MM.1S (cell line): Measurements from ENCODE around the gene PNMA3.
"Not testable (repeated sequence)": the region's sequence is repeated elsewhere in the genome, so short reads cannot be mapped to it uniquely, and the experiment has no call there.

Source experiments
- DNase-seq: peaks from one replicate; pipeline ENCODE4 v3.0.0-alpha.2; 2015
- H2AFZ ChIP-seq: fragments of 300-600 bp; sonication (generic); 2 replicates; pipeline ENCODE4 v1.6.0; 2016; ENCODE audit warnings: antibody characterized with exemption, low read length
- H3F3A ChIP-seq: fragments of 300-600 bp; sonication (generic); 2 replicates; pipeline ENCODE4 v1.6.1; 2016; ENCODE audit warnings: mild to moderate bottlenecking, antibody characterized with exemption, low read length, moderate library complexity, mixed read lengths; ENCODE audit not compliant: insufficient read depth
- H3K27ac ChIP-seq: fragments of 300-600 bp; sonication (generic); 2 replicates; pipeline ENCODE4 v1.5.1; 2016; ENCODE audit warnings: mild to moderate bottlenecking, low read length
- H3K27me3 ChIP-seq: fragments of 300-600 bp; sonication (generic); replicated peaks from 2 replicates; pipeline ENCODE4 v1.6.0; 2016; ENCODE audit warnings: low read length; ENCODE audit not compliant: insufficient read depth
- H3K36me3 ChIP-seq: fragments of 300-600 bp; sonication (generic); replicated peaks from 2 replicates; pipeline ENCODE4 v1.6.1; 2016; ENCODE audit warnings: mild to moderate bottlenecking, low read length, mixed read lengths; ENCODE audit not compliant: insufficient read depth
- H3K4me1 ChIP-seq: fragments of 300-600 bp; sonication (generic); 2 replicates; pipeline ENCODE4 v1.6.1; 2016; ENCODE audit warnings: low read length, mixed read lengths
- H3K4me2 ChIP-seq: fragments of 300-600 bp; sonication (generic); 2 replicates; pipeline ENCODE4 v1.6.0; 2016; ENCODE audit warnings: low read depth, low read length
- H3K4me3 ChIP-seq: fragments of 300-600 bp; sonication (generic); 2 replicates; pipeline ENCODE4 v1.5.1; 2016; ENCODE audit warnings: low read length, mixed read lengths
- H3K79me2 ChIP-seq: fragments of 300-600 bp; sonication (generic); 2 replicates; pipeline ENCODE4 v1.6.1; 2016; ENCODE audit warnings: mixed run types, low read length, mixed read lengths
- H3K9ac ChIP-seq: fragments of 300-600 bp; sonication (generic); 2 replicates; pipeline ENCODE4 v1.6.1; 2016; ENCODE audit warnings: low read length, mixed read lengths
- H3K9me2 ChIP-seq: fragments of 300-600 bp; sonication (generic); replicated peaks from 2 replicates; pipeline ENCODE4 v1.6.1; 2016; ENCODE audit warnings: mild to moderate bottlenecking, low read length, mixed read lengths; ENCODE audit not compliant: insufficient read depth
- H3K9me3 ChIP-seq: fragments of 300-600 bp; sonication (generic); replicated peaks from 2 replicates; pipeline ENCODE4 v1.6.1; 2016; ENCODE audit warnings: mild to moderate bottlenecking, low read length, mixed read lengths; ENCODE audit not compliant: insufficient read depth
- H4K20me1 ChIP-seq: fragments of 300-600 bp; sonication (generic); 2 replicates; pipeline ENCODE4 v1.6.1; 2016; ENCODE audit warnings: mild to moderate bottlenecking, low read length, moderate library complexity, mixed read lengths; ENCODE audit not compliant: insufficient read depth
- CTCF ChIP-seq: fragments of 300-600 bp; sonication (generic); IDR thresholded peaks from 2 replicates; pipeline ENCODE4 v1.5.1; 2016; ENCODE audit warnings: antibody characterized with exemption, low read length, mixed read lengths
- EZH2 ChIP-seq: fragments of 300-600 bp; sonication (generic); optimal IDR thresholded peaks from 2 replicates; pipeline ENCODE3; 2017; ENCODE audit warnings: low read depth, mild to moderate bottlenecking, antibody characterized with exemption, low read length, mixed read lengths
- EZH2phosphoT487 ChIP-seq: fragments of 300-600 bp; sonication (generic); IDR thresholded peaks from 2 replicates; pipeline ENCODE4 v1.6.1; 2018; ENCODE audit warnings: antibody characterized with exemption, low read length

PNMA3 gene

DNA sequence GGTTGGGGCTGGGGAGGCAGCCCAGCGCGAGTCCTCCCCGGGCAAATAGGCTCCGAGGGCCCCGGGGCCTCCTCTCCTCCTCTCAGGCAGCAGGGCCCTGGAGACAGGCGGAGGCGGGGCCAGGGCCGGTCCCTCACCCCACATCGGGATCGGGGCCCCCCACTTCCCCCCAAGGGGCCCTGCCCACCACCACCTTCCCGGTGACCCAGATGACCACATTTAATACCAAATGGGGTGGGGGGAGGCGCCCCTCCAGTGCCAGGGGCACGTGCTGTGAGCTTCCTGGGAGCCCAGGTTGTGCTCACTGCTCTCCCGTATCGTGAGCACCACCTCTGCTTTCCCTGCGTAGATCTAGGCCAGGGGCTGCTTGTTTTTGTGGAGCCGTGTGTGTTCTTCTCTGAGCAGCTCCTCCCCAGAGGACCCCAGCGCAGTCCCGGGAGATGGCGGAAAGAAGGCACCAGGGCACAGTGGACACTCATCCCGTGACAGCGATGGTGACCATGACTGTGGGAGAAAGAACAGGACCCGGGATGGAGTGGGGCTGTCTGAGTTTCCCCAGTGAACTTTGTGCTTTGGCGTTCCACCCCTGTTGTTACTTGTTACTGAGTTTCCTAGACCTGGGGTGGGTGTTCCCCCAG lies 18.1 kb downstream of the PNMA3 start:
- Histone ChIP-seq H3K27me3 (no peaks in the 10 kb centered on the region), H3K9ac (no peak overlapping the region), H3K9me3 (no peaks in the 10 kb centered on the region), H3K79me2 (no peaks in the 10 kb centered on the region), H3K4me3 (no peak overlapping the region), H2AFZ (no peak overlapping the region), H3K36me3 (no peaks in the 10 kb centered on the region), H3K4me2 (no peak overlapping the region), H3K4me1 (no peaks in the 10 kb centered on the region), H3K27ac (no peak overlapping the region), H4K20me1 (no peaks in the 10 kb centered on the region), H3F3A (no peaks in the 10 kb centered on the region), H3K9me2 (no peaks in the 10 kb centered on the region)
- DNase-seq: no peak
- no peak for TF ChIP-seq CTCF
- no peak for TF ChIP-seq EZH2phosphoT487
- no peak for TF ChIP-seq EZH2

DNA sequence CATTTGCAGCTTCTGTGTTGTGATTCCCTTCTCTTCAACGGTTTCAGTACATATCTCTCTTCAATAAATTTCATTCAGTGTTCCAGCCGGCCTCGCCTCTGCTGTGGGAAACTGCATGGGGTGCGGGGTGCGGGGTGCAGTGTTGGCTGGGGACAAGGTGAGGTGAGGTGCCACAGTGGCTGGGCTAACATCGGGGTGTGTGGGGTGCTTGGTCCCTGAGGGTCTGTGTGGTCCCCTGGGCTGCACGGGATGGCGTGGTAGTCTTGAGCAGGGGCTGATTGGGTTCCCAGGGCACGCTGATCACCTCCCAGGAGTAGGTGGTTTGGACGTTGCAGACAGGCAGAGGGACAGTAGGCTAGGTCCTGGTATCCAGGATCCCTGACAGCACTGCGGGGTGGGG lies 18.7 kb downstream of the PNMA3 start:
- no peaks in the 10 kb centered on the region for H3K79me2 ChIP-seq
- H3K27me3 ChIP-seq: no peaks in the 10 kb centered on the region
- no peak for DNase-seq
- H4K20me1 ChIP-seq: no peaks in the 10 kb centered on the region
- no peaks in the 10 kb centered on the region for H3K4me1 ChIP-seq
- no peak overlapping the region for H2AFZ ChIP-seq
- H3K9ac ChIP-seq: no peak overlapping the region
- H3F3A ChIP-seq: no peaks in the 10 kb centered on the region
- no peak overlapping the region for H3K4me2 ChIP-seq
- no peak overlapping the region for H3K4me3 ChIP-seq
- H3K9me3 ChIP-seq: no peaks in the 10 kb centered on the region
- no peak overlapping the region for H3K27ac ChIP-seq
- no peaks in the 10 kb centered on the region for H3K9me2 ChIP-seq
- no peaks in the 10 kb centered on the region for H3K36me3 ChIP-seq
- no peak for TF ChIP-seq CTCF
- TF ChIP-seq EZH2: no peak
- TF ChIP-seq EZH2phosphoT487: no peak

GRCh38 chrX:153075366-153075765 lies 19.1 kb downstream of the PNMA3 start:
- no peak for DNase-seq
- Histone ChIP-seq H3K79me2 (no peaks in the 10 kb centered on the region), H3K9me3 (no peaks in the 10 kb centered on the region), H3K4me2 (no peak overlapping the region), H3K9ac (no peak overlapping the region), H4K20me1 (no peaks in the 10 kb centered on the region), H2AFZ (no peak overlapping the region), H3K27ac (no peak overlapping the region), H3K36me3 (no peaks in the 10 kb centered on the region), H3K4me3 (no peak overlapping the region), H3K27me3 (no peaks in the 10 kb centered on the region), H3F3A (no peaks in the 10 kb centered on the region), H3K4me1 (no peaks in the 10 kb centered on the region), H3K9me2 (no peaks in the 10 kb centered on the region)
- TF ChIP-seq CTCF (no peak), EZH2phosphoT487 (no peak), EZH2 (no peak)

DNA sequence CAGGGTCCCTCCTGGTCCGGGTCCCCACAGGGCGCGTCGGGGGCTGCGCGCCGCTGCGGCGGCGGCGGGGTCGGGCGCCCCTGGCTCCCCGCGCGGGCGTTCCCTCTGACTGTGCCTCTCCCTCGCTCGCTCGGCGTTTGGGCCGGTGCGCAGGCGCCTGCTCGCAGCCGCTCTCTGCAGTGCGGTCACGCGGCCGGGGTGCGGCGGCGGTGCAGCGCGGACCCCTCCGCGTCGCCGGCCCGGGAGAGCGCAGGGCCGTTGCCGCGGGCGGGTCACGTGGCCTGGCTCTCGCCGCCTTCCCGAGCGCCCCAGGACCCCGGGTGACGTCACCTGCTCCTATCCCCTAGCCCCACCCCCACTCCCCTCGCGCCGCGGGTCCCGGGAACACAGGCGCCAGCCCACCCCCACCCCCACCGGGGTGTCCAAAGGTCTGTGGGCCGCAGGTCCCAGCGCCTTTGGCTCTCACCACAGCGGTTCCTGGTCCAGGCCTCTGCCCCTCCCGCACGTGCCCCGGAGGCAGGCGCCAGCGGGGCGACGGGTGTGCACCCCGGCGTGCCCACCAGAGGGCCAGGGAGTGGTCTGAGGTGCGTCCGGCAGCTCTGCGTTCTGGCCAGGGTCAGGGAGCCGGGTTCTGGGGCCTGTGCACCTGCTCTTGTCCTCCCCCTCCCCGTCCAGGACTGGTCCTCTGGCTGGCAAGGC lies 21.3 kb downstream of the PNMA3 start:
- H3K27ac ChIP-seq, H3K9me3 ChIP-seq, H3K9ac ChIP-seq, H3K27me3 ChIP-seq, H4K20me1 ChIP-seq, H3K36me3 ChIP-seq, H3K4me2 ChIP-seq, H3K9me2 ChIP-seq, H3K4me3 ChIP-seq, H3K79me2 ChIP-seq, H3K4me1 ChIP-seq, DNase-seq, H2AFZ ChIP-seq, H3F3A ChIP-seq: not testable (repeated sequence)

DNA sequence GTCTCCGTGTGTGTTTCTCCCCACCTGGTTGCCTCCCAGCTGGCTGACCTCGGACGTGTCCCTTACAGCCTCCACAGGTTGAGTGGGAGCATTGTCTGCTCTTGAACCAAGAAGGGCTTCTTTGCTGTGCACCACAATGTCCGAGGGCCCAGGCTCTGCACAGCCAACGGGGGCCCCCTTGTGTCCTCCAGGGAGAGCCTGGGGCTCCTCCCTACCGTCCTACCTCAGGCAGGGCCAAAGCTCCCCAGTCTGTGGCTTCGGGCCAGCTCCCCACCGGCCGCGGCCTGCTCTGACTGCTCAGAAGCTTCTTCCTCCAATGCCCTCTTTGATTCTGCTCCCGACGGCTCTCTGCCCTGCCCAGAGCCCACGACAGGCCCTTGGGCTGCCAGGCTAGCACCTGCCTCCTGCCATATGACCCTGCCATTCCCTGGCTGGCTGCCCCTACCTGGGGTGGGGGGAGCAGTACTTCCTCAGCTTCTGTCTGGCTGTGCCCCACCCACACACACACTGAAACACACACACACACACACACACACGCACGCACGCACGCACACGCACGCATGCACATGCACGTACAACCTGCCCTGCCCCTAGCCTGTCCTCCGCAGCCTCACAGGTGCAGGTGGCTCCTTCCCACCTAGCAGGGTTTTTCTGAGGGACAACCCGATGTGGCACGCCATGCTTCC lies 27.1 kb downstream of the PNMA3 start:
- H3K4me3 ChIP-seq, H3K4me2 ChIP-seq, H3K79me2 ChIP-seq, H3K9me2 ChIP-seq, H3K27me3 ChIP-seq, H3K27ac ChIP-seq, H2AFZ ChIP-seq, H4K20me1 ChIP-seq, H3K9me3 ChIP-seq, DNase-seq, H3F3A ChIP-seq, H3K36me3 ChIP-seq, H3K4me1 ChIP-seq, H3K9ac ChIP-seq: not testable (repeated sequence)
